22Rv1 (cell line): ENCODE measurements around the gene ADGRD1.

ENCODE experiments used
- CTCF ChIP-seq: fragments of 450-650 bp; IDR thresholded peaks from 2 replicates; pipeline ENCODE4 v1.5.1; 2017; ENCODE audit warnings: mild to moderate bottlenecking
- ZFX ChIP-seq: fragments of 450-650 bp; IDR thresholded peaks from 2 replicates; pipeline ENCODE4 v1.6.1; 2017; ENCODE audit warnings: antibody characterized with exemption, borderline replicate concordance

GRCh38 chr12:131117438-131118245, 163.9 kb downstream of the ADGRD1 start:
- TF ChIP-seq CTCF (no peak), ZFX (no peak)
